Measurements from ENCODE around the gene MAGI2. TPM values are rescaled to one million over a fixed set of nuclear protein-coding genes. Genes with fewer than 3 reads are reported as not detected.
"Not testable (repeated sequence)": the region's sequence is repeated elsewhere in the genome, so short reads cannot be mapped to it uniquely, and the experiment has no call there.

The MAGI2 gene
- total RNA-seq, 2 donors from 2014 or later: 17.9 to 21.0 TPM

GRCh38 chr7:79124331-79124730, 329.1 kb downstream of the MAGI2 start:
- intact Hi-C loops (cut with DNase I): no loop called here
- no peak for DNase-seq (ENCODE audit: low spot score)

GRCh38 chr7:79118143-79118542, 335.3 kb downstream of the MAGI2 start:
- intact Hi-C loops (cut with DNase I): no loop called here
- DNase-seq (ENCODE audit: low spot score): no peak

GRCh38 chr7:79096361-79096805, 357.1 kb downstream of the MAGI2 start:
- intact Hi-C loops (cut with DNase I): no loop called here
- DNase-seq (ENCODE audit: low spot score): no peak

DNA sequence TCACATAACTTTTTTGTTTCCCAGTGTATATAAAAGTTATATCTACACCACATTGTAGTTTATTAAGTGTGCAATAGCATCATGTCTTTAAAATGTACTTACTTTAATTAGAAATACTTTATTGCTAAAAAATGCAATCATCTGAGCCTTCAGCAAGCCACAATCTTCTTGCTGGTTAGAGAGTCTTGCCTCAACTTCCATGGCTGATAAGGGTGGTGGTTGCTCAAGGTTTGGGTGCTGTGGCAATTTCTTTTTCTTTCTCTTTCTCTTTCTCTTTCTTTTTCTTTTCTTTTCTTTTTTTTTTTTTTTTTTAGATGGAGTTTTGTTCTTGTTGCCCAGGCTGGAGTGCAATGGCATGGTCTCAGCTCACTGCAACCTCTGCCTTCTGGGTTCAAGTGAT, 360.0 kb downstream of the MAGI2 start:
- intact Hi-C loops (cut with DNase I): no loop called here
- DNase-seq (ENCODE audit: low spot score): no peak

- no peak for DNase-seq (ENCODE audit: low spot score)
- intact Hi-C loops (cut with DNase I): no loop called here
These were observed 361.8 kb downstream of the MAGI2 start for GRCh38 chr7:79091661-79092060.

DNA sequence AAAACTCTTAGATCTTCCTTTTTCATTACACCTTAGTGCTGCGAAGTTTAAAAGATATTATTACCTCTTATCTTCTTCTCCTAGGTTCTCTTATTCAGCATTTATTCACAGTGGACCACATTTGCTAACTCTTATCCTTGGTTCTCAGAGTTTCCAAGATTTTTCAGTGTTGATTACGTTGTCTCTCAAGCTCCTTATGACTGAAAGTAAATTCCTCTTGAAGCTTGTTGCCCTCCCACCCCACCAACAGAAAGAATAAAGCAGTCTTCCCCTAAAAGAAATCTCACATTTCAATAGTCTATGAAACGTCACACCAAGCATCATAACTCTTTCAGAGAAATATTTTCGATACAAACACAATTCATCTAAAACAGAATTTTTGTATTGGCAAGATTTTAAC, 362.5 kb downstream of the MAGI2 start:
- intact Hi-C loops (cut with DNase I): no loop called here
- no peak for DNase-seq (ENCODE audit: low spot score)

DNA sequence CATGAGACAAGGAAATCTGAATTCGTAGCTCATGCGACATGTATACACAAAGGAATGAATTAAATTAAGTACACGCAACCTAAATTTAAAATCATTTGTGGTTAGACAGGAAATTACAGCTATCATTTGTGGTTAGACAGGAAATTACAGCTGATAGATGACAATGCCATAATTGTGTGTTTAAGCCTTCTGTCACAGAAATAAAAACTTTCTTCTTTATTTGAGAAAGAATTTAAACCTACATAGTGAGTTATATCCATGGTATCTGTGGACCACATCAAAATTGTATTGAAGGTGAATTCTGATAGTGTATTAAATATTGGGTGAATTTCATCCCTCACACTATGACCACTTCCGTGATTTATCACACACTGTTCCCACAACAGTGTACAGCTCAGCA, 362.9 kb downstream of the MAGI2 start:
- no peak for DNase-seq (ENCODE audit: low spot score)
- intact Hi-C loops (cut with DNase I): no loop called here

DNA sequence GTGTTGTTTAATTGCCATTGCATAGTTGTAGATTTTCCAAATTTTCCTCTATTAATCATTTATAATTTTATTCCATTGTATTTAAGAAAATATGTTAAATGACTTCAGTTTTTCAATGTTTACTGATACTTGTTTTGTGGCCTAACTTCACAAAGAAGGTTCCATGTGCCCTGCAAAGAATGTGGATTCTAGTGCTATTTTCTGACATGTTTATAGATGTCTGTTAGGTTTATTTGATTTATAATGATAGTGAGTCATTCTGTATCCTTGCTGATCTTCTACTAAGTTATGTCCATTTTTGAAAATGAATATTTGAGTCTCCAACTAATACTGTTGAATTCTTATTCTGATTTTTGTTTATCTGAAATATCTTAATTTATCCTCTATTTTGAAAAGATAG, 369.0 kb downstream of the MAGI2 start:
- DNase-seq (ENCODE audit: low spot score): no peak
- intact Hi-C loops (cut with DNase I): no loop called here

GRCh38 chr7:79079919-79080554, 373.4 kb downstream of the MAGI2 start:
- no peak for DNase-seq (ENCODE audit: low spot score)
- intact Hi-C loops (cut with DNase I): no loop called here

DNA sequence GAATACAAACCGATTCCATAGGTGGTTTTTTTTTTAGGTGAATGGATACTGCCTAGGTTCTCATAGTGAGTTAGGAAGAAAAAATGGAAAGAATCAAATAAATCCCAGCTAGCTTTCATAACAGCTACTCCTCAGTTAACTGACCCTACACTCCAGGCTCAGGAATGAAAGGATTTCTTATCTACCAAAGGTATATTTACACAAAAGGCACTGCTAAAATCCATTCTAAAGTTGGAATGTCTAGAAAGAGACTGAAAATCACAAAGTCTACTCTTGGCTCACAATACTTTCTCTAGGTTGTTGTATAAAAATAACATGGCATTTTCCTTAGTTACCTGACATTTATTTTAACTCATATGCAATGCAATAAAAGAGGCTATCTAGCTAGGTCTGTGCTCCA, 375.2 kb downstream of the MAGI2 start:
- no peak for DNase-seq (ENCODE audit: low spot score)
- intact Hi-C loops (cut with DNase I): no loop called here

GRCh38 chr7:79071187-79071586, 382.3 kb downstream of the MAGI2 start:
- DNase-seq (ENCODE audit: low spot score); intact Hi-C loops (cut with DNase I): not testable (repeated sequence)

DNA sequence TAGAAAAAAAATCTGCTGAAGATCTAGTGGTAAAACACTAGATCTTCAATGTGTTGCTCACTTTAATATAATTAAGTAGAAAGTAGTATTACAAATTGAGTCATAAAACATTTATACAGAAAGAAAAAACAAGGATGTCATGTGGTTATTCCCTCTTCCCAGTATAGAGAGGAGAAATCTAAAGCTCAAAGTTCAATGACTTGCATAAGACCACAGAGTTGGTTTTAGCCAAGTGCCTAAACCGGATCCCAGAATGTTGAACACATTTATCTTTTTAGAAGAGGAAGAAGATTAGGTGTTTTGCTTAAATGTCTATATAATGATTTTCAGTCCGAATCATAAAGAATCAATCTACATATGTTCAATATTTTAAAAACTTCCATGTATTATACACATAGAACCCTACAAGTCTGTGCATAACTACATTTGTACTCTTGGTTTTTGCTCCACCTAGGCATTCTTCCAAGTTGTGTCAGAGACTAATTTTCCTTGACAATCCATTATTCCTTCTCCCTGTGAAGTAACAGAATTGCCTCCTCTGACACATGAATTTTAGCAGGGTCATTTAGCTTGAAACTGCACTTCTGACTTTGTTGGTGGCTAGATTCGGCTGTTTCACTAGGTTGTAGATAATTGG, 389.2 kb downstream of the MAGI2 start:
- DNase-seq (ENCODE audit: low spot score): no peak
- intact Hi-C loops (cut with DNase I): no loop called here

DNA sequence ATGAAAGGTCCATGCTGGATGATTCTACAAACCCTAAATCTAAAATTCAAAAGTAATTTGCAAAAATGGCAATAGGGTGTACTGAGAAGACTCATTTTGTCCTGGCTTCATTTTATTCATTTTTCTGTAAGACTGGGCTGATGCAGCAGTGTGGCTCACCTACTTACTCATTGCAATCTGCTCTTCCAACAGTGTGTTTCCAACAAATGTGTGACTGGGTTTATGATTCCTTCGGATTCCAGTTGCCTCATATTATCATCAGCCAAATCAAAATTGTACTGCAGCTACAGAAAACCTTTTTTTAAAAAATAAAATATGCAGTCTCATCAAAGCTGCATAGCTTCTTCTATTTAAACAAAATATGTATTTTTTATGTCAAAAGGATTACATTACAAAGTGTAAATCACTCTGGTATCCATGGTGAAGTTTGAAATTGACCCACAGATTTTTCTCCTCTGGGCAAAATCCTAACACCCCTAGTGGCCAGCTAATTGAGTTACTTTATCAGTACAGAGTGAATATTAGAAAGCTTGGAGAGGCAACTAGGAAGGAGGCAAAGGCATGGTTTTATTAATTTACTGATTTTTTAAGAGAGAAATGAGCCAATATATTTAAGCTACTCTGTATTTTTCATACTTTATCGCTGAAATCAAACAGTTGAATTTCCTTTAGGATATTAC, 390.3 kb downstream of the MAGI2 start:
- no peak for DNase-seq (ENCODE audit: low spot score)
- intact Hi-C loops (cut with DNase I): no loop called here

- DNase-seq (ENCODE audit: low spot score): no peak
- intact Hi-C loops (cut with DNase I): no loop called here
These were observed 393.0 kb downstream of the MAGI2 start for GRCh38 chr7:79060498-79060897.

DNA sequence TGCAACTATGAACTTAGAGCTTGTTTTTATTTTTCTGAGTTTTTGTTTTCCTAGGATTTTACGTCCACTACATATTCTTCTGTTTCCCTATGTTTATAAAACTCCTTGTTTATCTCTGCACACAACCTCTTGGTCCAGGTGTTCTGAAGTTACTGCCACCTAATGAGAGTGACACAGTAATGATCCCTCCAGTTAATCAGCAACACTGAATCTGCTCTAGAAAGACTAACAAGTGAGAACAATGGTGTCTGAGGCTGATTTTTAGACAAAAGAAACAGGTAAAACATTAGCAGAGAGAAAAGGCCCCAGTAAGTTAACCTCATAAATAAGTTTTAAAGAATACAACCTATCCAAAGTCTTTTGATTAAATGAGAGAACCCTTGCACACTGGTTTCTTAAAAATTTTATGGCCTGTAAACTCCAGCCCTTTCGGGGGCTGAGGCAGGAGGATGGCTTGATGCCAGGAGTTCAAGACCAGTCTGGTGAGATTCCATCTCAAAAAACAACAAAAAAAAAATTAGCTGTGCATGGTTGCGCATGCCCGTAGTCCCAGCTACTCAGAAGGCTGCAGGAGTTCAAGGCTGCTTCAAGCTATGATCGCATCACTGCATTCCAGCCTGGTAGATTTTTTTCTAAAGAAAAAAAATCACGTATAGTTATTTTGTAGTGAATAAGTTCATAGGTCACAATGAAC, 397.6 kb downstream of the MAGI2 start:
- intact Hi-C loops (cut with DNase I): no loop called here
- DNase-seq (ENCODE audit: low spot score): no peak

DNA sequence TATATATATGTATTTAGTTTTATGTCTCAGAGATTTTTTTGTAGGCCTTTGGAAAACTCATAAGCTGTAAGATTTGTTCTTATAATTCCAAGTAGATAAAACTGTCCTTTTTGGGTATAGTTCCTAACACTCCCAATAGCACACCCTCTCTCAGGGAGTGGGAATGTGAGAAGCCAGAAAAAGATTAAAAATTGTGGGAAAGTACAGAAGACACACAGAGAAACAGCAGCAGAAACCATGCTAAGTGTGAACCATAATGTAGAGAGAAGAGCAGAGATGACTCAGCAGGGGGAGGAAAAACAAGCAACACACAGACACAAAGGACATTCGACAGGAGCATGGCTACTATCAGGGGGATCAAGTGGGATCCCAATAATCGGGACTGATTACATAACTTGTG, 401.6 kb downstream of the MAGI2 start:
- no peak for DNase-seq (ENCODE audit: low spot score)
- intact Hi-C loops (cut with DNase I): no loop called here

DNA sequence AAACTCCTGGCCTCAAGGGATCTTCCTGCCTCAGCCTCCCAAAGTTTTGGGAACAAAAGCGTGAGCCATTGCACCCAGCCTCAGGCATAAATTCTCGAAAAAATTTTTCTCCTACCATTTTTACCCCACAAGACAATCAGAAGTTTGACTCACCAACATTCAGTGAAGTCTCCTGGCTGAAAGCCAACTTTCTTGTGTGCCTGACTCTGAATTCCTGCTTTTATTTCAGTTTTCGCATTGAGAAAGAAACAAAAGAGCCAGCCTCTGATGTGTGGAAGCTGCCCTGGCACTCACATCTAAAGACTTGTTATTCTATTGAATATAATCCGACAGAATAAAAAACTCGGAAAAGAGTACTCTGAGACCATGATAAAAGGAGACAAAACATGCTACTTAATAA, 402.9 kb downstream of the MAGI2 start:
- no peak for DNase-seq (ENCODE audit: low spot score)

DNA sequence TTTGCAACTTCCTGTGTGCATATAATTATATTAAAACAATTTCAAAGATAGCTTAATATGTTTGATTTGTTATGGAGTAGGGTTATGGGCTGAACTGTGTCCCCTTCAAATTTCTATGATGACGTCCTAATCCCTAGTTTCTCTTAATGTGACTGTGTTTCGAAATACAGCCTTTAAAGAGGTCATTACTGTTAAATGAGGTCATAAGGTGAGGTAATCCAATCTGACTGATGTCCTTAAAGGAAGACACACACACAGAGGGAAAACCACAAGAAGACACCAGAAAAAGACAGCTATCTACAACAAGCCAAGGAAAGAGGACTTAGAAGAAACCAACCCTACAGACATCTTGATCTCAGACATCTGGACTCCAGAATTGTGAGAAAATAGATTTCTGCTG, 407.4 kb downstream of the MAGI2 start:
- no peak for DNase-seq (ENCODE audit: low spot score)
- intact Hi-C loops (cut with DNase I): no loop called here

More for the DNA sequence above, 402.9 kb downstream of the MAGI2 start:
- intact Hi-C loops (cut with DNase I): no loop called here

- intact Hi-C loops (cut with DNase I): no loop called here
- DNase-seq (ENCODE audit: low spot score): no peak
These were observed 416.5 kb downstream of the MAGI2 start for GRCh38 chr7:79037001-79037400.

DNA sequence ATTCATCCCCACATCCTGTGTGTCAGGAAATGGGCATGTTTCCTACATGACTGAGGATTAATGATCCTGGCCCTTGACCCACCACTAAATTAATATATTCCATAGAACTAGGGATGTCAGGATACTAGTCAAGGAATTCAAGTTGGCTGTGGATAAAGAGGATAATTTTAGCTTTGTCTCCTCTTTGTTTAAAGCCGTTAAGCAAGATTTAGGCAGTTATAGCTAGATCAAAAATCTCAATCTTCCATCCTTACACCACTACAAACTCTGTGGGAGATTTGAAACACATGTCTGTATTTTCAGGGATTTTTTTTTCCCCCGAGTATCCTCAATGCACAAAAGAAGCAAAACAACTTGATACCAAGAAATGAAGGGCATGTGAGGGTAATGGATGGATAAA, 417.1 kb downstream of the MAGI2 start:
- DNase-seq (ENCODE audit: low spot score): no peak
- intact Hi-C loops (cut with DNase I): no loop called here

All from posterior vena cava (tissue), 2 donors.